Neuron (in vitro differentiated cells): ENCODE measurements around the gene L1TD1.
"Not testable (repeated sequence)": the region's sequence is repeated elsewhere in the genome, so short reads cannot be mapped to it uniquely, and the experiment has no call there.

Experiments used
- H2AFZ ChIP-seq: one replicate; pipeline ENCODE4 v1.6.1; 2013; ENCODE audit warnings: low read depth, mild to moderate bottlenecking, inconsistent platforms, low read length, moderate library complexity
- H3K27me3 ChIP-seq: one replicate; pipeline ENCODE4 v1.6.1; 2013; ENCODE audit warnings: low read length; ENCODE audit not compliant: insufficient read depth
- H3K36me3 ChIP-seq: one replicate; pipeline ENCODE4 v1.6.1; 2013; ENCODE audit warnings: low read length; ENCODE audit not compliant: insufficient read depth
- H3K4me1 ChIP-seq: one replicate; pipeline ENCODE4 v1.6.1; 2013; ENCODE audit warnings: low read length; ENCODE audit not compliant: insufficient read depth
- H3K4me3 ChIP-seq: 2 replicates; pipeline ENCODE4 v1.5.1; 2013; ENCODE audit warnings: mild to moderate bottlenecking, low read length, moderate library complexity
- H3K9me3 ChIP-seq: one replicate; pipeline ENCODE4 v1.6.1; 2013; ENCODE audit warnings: low read length

Gene L1TD1

DNA sequence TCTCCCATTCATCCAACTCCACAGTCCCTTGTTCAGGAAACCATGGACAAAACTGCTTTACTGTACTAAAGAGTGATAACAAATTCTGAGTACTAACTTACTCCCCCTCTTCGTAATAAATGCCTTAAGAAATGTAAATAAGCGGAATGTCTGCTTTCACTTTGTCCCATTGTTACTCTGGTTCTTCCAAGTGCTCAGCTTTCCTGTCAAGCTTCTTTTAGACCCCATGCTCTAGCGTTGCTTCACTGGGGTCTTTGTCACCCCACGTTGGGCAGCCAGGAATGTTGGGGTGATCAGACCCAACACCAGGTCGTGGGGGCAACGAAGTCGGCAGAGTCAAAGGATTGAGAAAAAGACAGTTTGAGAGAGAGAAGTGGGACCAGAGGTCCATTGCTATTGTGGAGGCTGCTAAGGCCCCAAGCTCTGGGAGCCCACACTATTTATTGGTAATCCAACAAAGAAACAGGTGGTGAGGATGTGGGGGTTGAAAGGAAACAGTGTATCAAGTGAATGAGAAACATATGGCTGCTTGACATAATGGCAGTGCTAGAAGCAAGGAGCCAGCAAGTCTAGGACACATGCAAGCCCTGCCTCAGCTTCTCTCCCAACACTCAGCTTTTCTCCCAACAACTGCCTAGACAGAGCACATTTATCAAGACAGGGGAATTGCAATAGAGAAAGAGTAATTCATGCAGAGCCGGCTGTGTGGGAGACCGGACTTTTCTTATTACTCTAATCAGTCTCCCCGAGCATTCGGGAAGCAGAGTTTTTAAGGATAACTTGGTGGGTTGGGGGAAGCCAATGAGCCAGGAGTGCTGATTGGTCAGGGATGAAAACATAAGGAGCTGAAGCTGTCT is 11.3 kb upstream of the L1TD1 start:
- H2AFZ ChIP-seq, H3K36me3 ChIP-seq, H3K9me3 ChIP-seq, H3K4me1 ChIP-seq, H3K4me3 ChIP-seq, H3K27me3 ChIP-seq: not testable (repeated sequence)

DNA sequence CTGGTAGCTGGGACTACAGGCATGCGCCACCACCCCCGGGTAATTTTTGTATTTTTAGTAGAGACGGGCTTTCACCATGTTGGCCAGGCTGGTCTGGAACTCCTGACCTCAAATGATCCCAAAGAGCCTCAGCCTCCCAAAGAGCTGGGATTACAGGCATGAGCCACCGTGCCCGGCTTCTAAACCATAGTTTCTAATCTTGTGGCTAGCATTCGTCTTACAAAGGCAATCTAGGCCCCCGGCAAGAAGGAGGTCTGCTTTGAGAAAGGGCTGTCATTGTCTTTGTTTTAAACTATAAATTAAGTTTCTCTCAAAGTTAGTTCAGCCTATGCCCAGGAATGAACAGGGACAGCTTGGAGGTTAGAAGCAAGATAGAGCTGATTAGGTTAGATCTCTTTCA is 10.3 kb upstream of the L1TD1 start:
- Histone ChIP-seq H2AFZ (no peak overlapping the region), H3K27me3 (no peaks in the 10 kb centered on the region), H3K4me1 (peaks cover 4% of the 10 kb centered on the region), H3K9me3 (no peaks in the 10 kb centered on the region), H3K36me3 (no peaks in the 10 kb centered on the region), H3K4me3 (no peak overlapping the region)

DNA sequence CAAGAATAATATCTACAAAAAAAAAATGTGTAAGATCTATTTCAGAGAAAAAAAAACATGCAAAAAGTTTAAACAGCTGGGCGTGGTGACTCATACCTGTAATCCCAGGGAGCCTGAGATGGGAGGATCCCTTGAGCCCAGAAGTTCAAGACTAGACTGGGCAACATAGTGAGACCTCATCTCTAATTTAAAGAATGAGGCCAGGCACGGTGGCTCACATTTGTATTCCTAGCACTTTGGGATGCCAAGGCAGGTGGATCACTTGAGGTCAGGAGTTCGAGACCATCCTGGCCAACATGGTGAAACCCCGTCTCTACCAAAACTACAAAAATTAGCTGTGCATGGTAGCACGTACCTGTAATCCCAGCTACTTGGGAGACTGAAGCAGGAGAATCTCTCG is 9.4 kb upstream of the L1TD1 start:
- H2AFZ ChIP-seq, H3K4me1 ChIP-seq, H3K27me3 ChIP-seq, H3K4me3 ChIP-seq, H3K9me3 ChIP-seq, H3K36me3 ChIP-seq: not testable (repeated sequence)

DNA sequence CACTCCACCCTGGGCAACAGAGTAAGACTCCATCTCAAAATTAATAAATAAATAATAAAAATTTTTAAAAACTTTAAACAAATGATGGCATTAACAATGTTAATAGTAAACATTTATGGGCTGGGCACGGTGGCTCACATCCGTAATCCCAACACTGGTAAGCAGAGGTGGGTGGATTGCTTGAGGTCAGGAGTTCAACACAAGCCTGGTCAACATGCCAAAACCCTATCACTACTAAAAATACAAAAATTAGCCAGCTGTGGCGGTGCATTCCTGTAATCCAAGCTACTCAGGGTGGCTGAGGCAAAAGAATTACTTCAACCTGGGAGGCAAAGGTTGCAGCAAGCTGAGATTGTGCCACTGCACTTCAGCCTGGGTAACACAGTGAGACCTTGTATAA is 9.0 kb upstream of the L1TD1 start:
- H3K9me3 ChIP-seq = no peaks in the 10 kb centered on the region
- H2AFZ ChIP-seq = no peak overlapping the region
- H3K27me3 ChIP-seq = no peaks in the 10 kb centered on the region
- H3K4me1 ChIP-seq = peaks cover 4% of the 10 kb centered on the region
- H3K36me3 ChIP-seq = no peaks in the 10 kb centered on the region
- no peak overlapping the region for H3K4me3 ChIP-seq

DNA sequence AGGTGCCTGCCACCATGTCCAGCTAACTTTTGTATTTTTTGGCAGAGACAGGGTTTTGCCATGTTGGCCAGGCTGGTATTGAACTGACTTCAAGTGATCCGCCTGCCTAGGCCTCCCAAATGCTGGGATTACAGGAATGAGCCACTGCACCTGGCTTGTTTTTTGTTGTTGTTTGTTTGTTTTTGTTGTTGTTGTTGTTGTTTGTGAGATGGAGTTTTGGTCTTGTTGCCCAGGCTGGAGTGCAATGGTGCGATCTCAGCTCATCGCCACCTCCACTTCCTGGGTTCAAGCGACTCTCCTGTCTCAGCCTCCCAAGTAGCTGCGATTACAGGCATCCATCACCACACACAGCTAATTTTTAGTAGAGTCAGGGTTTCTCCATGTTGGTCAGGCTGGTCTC is 7.1 kb upstream of the L1TD1 start:
- no peaks in the 10 kb centered on the region for H3K27me3 ChIP-seq
- peaks cover 4% of the 10 kb centered on the region for H3K4me1 ChIP-seq
- no peaks in the 10 kb centered on the region for H3K9me3 ChIP-seq
- H2AFZ ChIP-seq = no peak overlapping the region
- H3K4me3 ChIP-seq = no peak overlapping the region
- H3K36me3 ChIP-seq = no peaks in the 10 kb centered on the region

DNA sequence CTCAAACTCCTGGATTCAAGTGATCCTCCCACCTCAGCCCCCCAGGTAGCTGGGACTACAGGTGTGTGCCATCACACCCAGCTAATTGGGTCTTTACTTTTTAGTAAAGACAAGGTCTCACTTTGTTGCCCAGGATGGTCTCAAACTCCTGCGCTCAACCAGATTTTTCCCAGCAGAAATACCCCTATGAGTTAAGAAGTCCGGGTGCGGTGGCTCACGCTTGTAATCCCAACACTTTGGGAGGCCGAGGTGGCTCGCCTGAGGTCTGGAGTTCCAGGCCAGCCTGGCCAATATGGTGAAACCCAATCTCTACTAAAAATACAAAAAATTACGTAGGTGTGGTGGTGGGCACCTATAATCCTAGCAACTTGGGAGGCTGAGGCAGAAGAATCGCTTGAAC is 6.5 kb upstream of the L1TD1 start:
- no peaks in the 10 kb centered on the region for H3K36me3 ChIP-seq
- H3K9me3 ChIP-seq = no peaks in the 10 kb centered on the region
- H3K27me3 ChIP-seq = no peaks in the 10 kb centered on the region
- no peak overlapping the region for H3K4me3 ChIP-seq
- peaks cover 3% of the 10 kb centered on the region for H3K4me1 ChIP-seq
- H2AFZ ChIP-seq = no peak overlapping the region

DNA sequence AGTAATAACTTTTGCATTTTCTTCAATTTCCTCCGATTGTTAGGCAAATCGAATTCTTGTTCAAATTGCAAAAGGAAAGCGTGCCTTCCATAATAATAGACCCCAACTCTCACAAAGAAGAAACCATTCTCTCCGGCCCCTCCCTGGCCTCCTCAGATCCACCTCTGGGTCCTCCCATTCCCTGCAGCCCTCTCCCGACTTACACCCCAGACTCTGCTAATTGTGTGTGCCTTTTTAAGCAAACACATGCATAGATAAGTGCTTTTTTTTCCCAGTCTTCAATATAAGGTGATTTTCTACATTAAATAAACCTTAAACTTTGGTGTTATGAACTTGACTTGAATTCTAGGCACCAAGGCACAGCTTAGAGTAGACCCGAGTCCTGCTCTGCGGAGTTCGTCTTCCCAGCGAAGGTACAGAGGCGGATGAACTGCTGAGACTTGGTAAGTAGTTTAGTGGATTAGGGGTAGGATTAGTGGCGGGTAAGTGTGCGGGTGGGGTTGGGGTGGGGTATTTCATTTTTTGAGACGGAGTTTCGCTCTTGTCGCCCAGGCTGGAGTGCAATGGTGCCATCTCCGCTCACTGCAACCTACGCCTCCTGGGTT is 1.5 kb downstream of the L1TD1 start:
- Histone ChIP-seq H2AFZ (no peak overlapping the region), H3K9me3 (peaks cover 9% of the 10 kb centered on the region), H3K27me3 (peaks cover 43% of the 10 kb centered on the region), H3K36me3 (no peaks in the 10 kb centered on the region), H3K4me1 (no peaks in the 10 kb centered on the region), H3K4me3 (no peak overlapping the region)

DNA sequence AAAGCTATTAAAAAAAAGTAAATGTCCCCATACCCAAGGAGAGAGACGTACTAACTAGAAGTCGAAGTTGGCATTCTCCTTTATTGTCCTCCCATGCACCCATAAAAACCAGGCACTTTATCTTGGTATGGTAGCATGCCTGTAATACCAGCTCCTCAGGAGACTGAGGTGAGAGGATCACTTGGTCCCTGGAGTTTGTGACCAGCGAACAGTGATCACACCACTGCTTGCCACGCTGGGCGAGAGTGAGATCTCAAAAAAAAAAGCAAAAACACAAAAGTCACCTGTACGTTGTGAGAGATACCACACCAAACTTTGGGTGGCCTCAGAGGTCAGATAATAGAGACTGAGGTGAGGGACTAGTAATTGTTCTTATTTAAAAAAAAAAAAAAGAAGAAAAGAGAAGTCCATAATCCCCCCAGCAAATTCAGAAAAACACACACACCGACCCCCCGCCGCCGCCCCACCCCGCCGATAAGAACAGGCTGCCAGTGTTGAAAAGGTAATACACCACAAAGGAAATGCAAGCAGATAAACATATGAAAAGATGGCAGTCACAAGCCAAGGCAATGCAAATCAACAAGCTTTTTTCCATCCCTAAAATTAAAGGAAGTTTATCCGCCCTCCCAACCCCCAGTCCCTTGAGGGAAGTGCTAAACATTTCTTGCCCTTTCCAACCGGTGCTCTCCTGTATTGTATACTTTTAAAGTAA is 3.6 kb downstream of the L1TD1 start:
- Histone ChIP-seq H3K27me3 (peaks cover 43% of the 10 kb centered on the region), H2AFZ (no peak overlapping the region), H3K4me1 (no peaks in the 10 kb centered on the region), H3K9me3 (peaks cover 9% of the 10 kb centered on the region), H3K36me3 (no peaks in the 10 kb centered on the region), H3K4me3 (no peak overlapping the region)

DNA sequence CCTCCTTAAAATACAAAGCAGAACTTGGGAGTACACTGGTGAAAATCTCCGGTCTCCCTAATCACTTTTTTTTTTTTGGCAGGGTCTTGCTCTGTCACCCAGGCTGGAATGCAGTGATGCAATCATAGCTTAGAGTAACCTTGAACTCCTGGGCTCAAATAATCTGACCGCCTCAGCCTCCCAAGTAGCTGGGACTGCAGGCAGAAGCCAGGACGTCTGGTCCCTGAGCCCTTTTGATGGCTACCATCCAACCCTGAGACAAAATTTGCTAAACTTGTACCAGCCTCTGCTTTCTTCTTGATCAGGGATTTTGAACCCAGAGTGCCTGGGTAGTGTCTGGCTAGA is 4.1 kb downstream of the L1TD1 start:
- H3K4me3 ChIP-seq = no peak overlapping the region
- no peaks in the 10 kb centered on the region for H3K36me3 ChIP-seq
- H2AFZ ChIP-seq = no peak overlapping the region
- peaks cover 9% of the 10 kb centered on the region for H3K9me3 ChIP-seq
- H3K4me1 ChIP-seq = no peaks in the 10 kb centered on the region
- peaks cover 43% of the 10 kb centered on the region for H3K27me3 ChIP-seq

DNA sequence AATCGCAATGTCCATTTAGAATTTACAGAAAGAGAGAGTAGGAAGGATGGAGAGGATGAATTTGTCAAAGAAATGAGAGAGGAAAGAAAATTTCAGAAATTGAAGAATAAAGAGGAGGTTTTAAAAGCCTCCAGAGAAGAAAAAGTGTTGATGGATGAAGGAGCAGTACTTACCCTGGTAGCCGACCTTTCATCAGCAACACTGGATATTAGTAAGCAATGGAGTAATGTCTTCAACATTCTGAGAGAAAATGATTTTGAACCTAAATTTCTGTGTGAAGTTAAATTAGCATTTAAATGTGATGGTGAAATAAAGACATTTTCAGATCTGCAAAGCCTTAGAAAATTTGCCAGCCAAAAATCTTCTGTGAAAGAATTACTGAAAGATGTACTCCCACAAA is 12.5 kb downstream of the L1TD1 start:
- Histone ChIP-seq H3K9me3 (peaks cover 2% of the 10 kb centered on the region), H2AFZ (no peak overlapping the region), H3K4me3 (no peak overlapping the region), H3K27me3 (no peaks in the 10 kb centered on the region), H3K36me3 (no peaks in the 10 kb centered on the region), H3K4me1 (no peaks in the 10 kb centered on the region)

DNA sequence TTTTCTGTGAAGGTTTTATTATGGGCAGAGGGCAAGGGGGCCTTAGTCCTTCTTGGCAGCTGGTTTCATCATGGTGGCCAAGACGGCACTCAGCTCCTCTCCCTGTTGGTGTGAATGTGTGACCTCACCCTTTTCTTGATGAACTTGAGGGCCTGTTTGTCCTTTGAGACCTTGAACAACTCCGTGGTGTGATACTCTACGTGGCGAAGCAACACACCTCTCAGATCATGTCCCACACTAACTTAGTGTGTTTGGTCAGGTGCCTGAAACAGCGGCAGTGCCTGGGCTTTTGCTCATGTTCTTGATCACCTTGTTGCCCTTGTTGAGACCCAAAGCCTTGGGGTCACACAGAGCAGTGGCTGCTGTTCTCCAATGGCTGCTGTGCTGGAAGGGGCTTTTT is 13.4 kb downstream of the L1TD1 start:
- no peaks in the 10 kb centered on the region for H3K27me3 ChIP-seq
- no peaks in the 10 kb centered on the region for H3K4me1 ChIP-seq
- peaks cover 2% of the 10 kb centered on the region for H3K9me3 ChIP-seq
- no peaks in the 10 kb centered on the region for H3K36me3 ChIP-seq
- no peak overlapping the region for H3K4me3 ChIP-seq
- H2AFZ ChIP-seq = no peak overlapping the region

DNA sequence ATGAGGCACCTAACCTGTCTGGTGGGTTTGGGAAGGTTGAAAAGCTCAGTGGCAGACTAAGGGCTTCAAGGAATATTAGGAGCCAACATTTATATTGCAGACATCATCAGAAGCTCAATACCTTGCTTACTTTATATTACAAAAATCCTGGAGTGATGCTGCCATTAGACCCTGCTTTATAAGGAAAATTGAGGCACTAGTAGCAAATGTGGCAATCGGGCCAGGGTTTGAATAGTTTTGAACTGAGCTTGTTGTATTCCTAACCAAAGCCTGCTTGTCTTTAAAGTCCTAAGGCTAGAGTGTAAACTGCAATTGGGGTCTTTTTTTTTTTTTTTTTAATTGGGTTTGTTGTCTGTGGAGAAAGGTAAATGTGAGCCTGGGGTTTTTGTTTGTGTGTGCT is 14.3 kb downstream of the L1TD1 start:
- Histone ChIP-seq H3K4me3 (no peak overlapping the region), H3K36me3 (no peaks in the 10 kb centered on the region), H3K4me1 (no peaks in the 10 kb centered on the region), H3K27me3 (no peaks in the 10 kb centered on the region), H2AFZ (no peak overlapping the region), H3K9me3 (peaks cover 2% of the 10 kb centered on the region)

DNA sequence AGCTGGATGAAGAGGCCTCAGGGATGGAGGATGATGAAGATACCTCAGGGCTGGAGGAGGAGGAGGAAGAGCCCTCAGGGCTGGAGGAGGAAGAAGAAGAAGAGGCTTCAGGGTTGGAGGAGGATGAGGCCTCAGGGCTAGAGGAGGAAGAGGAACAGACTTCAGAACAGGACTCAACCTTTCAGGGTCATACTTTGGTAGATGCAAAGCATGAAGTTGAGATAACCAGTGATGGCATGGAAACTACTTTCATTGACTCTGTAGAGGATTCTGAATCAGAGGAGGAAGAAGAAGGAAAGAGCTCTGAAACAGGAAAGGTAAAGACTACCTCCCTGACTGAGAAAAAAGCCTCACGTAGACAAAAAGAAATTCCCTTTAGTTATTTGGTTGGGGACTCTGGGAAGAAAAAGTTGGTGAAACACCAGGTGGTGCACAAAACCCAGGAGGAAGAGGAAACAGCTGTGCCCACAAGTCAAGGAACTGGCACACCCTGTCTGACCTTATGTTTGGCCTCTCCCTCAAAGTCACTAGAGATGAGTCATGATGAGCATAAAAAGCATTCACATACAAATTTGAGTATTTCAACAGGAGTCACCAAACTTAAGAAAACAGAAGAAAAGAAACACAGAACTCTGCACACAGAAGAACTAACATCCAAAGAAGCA is 15.4 kb downstream of the L1TD1 start:
- no peaks in the 10 kb centered on the region for H3K4me1 ChIP-seq
- H3K27me3 ChIP-seq = no peaks in the 10 kb centered on the region
- no peak overlapping the region for H3K4me3 ChIP-seq
- H3K9me3 ChIP-seq = peaks cover 2% of the 10 kb centered on the region
- no peak overlapping the region for H2AFZ ChIP-seq
- H3K36me3 ChIP-seq = no peaks in the 10 kb centered on the region
